ENCODE data around the gene FBXO24. TPM values are rescaled to one million over a fixed set of nuclear protein-coding genes. Genes with fewer than 3 reads are reported as not detected.

Gene FBXO24
- total and polyA plus RNA-seq, 2 of the 8 experiments (the other 6 are each of a cell fraction or from before 2014, with no cell fraction given): 0.35 to 0.57 TPM

DNA sequence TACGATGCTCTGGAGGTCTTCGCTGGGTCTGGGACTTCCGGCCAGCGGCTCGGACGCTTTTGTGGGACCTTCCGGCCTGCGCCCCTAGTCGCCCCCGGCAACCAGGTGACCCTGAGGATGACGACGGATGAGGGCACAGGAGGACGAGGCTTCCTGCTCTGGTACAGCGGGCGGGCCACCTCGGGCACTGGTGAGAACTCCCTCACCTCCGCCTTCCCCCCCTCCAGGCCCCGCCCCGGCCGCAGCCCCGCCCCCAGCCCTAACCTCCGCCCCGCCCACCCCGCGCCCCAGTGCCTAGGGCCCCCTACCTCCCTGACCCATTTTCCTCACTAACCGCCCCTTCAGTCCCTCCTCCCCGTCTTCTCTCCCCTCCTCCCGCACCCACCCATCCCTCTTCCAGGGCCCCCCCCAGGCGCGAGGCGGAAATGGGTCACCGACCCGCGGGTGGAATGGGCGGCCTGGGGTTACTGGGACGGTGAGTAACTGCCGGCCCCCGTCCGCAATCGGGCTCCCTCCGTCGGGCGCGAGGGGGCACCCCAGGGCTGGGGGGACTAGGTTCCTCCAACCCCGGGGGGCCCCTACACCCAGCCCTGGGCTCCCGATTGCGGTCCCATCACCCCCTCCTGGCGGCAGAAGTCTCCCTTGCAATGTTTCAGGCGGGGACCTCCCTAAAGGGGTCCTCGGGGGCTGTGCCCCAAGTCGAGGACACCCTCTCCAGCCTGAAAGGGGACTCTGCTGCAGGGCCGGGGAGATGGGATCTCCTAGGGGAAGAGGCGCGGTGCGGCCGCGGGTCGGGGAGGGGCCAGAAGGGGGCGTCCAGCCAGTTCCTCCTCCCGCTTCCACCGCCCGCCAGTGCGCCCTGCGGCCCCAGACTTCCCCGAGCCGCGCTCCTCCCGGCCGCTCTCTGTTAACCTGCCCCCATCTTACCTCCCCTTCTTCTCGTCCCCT, 18.2 kb downstream of the FBXO24 start (continued):
- TF ChIP-seq, protein P1, sequence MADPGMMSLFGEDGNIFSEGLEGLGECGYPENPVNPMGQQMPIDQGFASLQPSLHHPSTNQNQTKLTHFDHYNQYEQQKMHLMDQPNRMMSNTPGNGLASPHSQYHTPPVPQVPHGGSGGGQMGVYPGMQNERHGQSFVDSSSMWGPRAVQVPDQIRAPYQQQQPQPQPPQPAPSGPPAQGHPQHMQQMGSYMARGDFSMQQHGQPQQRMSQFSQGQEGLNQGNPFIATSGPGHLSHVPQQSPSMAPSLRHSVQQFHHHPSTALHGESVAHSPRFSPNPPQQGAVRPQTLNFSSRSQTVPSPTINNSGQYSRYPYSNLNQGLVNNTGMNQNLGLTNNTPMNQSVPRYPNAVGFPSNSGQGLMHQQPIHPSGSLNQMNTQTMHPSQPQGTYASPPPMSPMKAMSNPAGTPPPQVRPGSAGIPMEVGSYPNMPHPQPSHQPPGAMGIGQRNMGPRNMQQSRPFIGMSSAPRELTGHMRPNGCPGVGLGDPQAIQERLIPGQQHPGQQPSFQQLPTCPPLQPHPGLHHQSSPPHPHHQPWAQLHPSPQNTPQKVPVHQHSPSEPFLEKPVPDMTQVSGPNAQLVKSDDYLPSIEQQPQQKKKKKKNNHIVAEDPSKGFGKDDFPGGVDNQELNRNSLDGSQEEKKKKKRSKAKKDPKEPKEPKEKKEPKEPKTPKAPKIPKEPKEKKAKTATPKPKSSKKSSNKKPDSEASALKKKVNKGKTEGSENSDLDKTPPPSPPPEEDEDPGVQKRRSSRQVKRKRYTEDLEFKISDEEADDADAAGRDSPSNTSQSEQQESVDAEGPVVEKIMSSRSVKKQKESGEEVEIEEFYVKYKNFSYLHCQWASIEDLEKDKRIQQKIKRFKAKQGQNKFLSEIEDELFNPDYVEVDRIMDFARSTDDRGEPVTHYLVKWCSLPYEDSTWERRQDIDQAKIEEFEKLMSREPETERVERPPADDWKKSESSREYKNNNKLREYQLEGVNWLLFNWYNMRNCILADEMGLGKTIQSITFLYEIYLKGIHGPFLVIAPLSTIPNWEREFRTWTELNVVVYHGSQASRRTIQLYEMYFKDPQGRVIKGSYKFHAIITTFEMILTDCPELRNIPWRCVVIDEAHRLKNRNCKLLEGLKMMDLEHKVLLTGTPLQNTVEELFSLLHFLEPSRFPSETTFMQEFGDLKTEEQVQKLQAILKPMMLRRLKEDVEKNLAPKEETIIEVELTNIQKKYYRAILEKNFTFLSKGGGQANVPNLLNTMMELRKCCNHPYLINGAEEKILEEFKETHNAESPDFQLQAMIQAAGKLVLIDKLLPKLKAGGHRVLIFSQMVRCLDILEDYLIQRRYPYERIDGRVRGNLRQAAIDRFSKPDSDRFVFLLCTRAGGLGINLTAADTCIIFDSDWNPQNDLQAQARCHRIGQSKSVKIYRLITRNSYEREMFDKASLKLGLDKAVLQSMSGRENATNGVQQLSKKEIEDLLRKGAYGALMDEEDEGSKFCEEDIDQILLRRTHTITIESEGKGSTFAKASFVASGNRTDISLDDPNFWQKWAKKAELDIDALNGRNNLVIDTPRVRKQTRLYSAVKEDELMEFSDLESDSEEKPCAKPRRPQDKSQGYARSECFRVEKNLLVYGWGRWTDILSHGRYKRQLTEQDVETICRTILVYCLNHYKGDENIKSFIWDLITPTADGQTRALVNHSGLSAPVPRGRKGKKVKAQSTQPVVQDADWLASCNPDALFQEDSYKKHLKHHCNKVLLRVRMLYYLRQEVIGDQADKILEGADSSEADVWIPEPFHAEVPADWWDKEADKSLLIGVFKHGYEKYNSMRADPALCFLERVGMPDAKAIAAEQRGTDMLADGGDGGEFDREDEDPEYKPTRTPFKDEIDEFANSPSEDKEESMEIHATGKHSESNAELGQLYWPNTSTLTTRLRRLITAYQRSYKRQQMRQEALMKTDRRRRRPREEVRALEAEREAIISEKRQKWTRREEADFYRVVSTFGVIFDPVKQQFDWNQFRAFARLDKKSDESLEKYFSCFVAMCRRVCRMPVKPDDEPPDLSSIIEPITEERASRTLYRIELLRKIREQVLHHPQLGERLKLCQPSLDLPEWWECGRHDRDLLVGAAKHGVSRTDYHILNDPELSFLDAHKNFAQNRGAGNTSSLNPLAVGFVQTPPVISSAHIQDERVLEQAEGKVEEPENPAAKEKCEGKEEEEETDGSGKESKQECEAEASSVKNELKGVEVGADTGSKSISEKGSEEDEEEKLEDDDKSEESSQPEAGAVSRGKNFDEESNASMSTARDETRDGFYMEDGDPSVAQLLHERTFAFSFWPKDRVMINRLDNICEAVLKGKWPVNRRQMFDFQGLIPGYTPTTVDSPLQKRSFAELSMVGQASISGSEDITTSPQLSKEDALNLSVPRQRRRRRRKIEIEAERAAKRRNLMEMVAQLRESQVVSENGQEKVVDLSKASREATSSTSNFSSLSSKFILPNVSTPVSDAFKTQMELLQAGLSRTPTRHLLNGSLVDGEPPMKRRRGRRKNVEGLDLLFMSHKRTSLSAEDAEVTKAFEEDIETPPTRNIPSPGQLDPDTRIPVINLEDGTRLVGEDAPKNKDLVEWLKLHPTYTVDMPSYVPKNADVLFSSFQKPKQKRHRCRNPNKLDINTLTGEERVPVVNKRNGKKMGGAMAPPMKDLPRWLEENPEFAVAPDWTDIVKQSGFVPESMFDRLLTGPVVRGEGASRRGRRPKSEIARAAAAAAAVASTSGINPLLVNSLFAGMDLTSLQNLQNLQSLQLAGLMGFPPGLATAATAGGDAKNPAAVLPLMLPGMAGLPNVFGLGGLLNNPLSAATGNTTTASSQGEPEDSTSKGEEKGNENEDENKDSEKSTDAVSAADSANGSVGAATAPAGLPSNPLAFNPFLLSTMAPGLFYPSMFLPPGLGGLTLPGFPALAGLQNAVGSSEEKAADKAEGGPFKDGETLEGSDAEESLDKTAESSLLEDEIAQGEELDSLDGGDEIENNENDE (IDR thresholded peaks at IDR 0.05; ENCODE audit: insufficient replicate concordance, low read length): no peak
- no peak for TF ChIP-seq NANOG (IDR thresholded peaks at IDR 0.05; ENCODE audit: insufficient read depth, low read depth, low read length, poor library complexity, severe bottlenecking)
- TF ChIP-seq EGR1 (IDR thresholded peaks at IDR 0.05; ENCODE audit: borderline replicate concordance, low read depth, low read length): no peak
- TF ChIP-seq KDM5A (IDR thresholded peaks at IDR 0.05; ENCODE audit: low read length): no peak
- TF ChIP-seq ASH2L (IDR thresholded peaks at IDR 0.05; ENCODE audit: low read length): peak; percentile 59
- TF ChIP-seq PHF8 (conservative IDR thresholded peaks at IDR 0.05; ENCODE audit: low read depth, low read length): peak; percentile 34; the same call in 1 of the 2 replicates
- no peak for TF ChIP-seq RXRA (IDR thresholded peaks at IDR 0.05; ENCODE audit: insufficient read depth, low read depth, low read length)
- TF ChIP-seq RBBP5 (IDR thresholded peaks at IDR 0.05; ENCODE audit: borderline replicate concordance, low read depth, low read length): no peak

Measured in H1 (cell line).